ENCODE measurements around the gene MIF.
"Not testable (repeated sequence)": the region's sequence is repeated elsewhere in the genome, so short reads cannot be mapped to it uniquely, and the experiment has no call there.

Gene MIF

DNA sequence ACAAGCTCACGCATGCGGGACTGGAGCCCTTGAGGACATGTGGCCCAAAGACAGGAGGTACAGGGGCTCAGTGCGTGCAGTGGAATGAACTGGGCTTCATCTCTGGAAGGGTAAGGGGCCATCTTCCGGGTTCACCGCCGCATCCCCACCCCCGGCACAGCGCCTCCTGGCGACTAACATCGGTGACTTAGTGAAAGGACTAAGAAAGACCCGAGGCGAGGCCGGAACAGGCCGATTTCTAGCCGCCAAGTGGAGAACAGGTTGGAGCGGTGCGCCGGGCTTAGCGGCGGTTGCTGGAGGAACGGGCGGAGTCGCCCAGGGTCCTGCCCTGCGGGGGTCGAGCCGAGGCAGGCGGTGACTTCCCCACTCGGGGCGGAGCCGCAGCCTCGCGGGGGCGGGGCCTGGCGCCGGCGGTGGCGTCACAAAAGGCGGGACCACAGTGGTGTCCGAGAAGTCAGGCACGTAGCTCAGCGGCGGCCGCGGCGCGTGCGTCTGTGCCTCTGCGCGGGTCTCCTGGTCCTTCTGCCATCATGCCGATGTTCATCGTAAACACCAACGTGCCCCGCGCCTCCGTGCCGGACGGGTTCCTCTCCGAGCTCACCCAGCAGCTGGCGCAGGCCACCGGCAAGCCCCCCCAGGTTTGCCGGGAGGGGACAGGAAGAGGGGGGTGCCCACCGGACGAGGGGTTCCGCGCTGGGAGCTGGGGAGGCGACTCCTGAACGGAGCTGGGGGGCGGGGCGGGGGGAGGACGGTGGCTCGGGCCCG is at the start of gene MIF:
Gene MIF (plus strand): TSS at position 439 of the 765 bp plus-strand sequence. CDS start 92 bp downstream, at position 531.
- DNase-seq: peak; percentile 98

DNA sequence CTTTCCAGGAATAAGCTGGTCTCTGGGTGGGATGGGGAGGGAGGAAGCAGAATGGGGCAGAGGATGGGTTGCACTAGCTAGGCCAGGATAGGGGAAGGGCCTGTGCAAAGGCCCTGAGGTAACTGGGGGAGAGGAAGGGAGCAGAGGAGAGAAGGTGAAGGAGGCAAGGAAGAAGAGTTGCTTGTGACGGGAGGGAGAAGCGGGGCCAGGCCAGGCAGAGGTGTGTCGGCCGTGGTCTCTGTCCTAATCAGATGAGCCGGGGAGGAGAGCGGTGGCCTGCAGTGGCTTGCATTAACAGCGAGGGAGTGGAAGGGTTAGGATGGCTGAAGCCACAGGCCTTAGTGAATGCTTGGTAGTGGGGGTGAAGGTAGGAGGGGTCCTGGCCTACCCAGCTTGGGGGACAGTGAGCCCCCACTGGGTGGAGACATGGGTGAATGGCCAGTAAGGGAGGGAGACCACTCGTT is 49.4 kb upstream of the MIF start:
- no peak for DNase-seq

DNA sequence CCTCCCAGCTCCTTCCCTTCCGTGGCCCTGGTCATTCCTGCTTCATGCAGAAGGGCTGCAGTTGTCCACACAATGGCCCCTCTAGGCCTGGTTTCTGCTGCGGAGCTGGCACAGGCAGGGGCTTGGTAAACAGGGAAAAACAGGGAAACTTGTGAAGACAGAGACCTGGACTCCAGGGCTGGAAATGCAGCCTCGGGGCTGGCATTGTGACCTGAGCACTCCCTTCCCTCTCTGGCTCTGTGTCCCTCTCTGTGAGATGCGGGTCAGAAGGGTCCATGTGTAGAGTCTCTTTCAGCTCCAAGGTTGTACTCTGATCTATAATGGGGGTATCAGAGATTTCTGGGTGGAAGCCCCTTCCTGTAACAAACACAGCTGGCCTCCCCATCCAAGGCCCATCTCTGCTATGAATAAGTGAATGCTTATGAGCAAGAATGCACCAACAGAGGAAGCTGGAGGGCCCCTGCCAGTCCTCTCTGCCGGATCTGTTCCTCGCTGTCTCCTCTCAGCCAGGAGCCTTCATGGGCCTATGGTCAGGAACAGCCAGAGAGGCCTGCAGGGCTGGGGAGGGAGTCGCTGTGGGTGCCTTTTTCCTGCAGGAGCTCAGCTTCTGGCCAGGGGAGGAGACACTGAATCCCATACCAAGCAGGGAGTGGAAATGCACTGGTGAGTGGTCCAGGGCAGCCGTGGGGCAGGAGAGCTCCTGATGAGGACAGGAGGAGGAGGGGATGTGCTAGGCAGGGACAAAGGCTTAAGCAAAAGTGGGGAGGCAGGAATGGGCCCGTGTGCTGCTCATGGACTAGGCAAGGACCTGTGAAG is 48.7 kb upstream of the MIF start:
- no peak for DNase-seq

DNA sequence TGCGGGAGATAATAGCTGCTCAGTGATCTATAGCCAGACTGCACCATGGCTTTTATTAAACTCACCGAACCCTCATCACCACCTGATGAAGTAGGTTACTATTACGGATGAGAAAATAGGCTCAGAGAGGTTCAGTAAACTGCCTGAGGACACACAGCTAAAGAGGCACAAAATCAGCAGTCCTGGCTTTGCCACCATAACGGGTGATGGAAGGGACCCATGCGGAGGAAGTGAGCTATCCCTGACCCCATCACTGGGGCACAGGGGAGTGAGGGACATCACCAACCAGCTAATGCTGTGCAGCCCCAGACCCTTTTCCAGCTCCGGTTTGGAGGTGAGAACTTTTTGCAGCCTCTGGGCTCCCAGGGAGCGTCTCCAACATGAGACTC is 48.1 kb upstream of the MIF start:
- DNase-seq: no peak

DNA sequence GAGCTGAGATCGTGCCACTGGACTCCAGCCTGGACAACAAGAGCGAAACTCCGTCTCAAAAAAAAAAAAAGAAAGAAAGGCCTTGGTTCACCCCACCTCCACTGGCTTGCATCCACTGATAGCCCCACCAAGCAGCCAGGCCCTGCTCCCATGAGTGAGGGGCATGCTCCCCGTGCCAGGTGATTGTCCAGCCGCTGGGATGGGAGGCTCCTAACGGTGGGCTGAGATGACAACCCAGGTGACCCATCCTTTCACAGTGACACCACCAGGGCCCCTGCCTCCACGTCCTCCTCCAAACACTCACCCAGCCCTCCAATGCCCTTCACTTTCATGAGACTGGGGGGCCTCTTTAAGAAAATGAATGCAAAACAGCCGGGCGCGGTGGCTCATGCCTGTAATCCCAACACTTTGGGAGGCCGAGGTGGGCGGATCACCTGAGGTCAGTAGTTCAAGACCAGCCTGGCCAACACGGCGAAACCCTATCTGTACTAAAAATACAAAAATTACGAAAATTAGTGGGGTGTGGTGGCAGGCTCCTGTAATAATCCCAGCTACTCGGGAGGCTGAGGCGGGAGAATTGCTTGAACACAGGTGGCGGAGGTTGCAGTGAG is 46.8 kb upstream of the MIF start:
- no peak for DNase-seq

DNA sequence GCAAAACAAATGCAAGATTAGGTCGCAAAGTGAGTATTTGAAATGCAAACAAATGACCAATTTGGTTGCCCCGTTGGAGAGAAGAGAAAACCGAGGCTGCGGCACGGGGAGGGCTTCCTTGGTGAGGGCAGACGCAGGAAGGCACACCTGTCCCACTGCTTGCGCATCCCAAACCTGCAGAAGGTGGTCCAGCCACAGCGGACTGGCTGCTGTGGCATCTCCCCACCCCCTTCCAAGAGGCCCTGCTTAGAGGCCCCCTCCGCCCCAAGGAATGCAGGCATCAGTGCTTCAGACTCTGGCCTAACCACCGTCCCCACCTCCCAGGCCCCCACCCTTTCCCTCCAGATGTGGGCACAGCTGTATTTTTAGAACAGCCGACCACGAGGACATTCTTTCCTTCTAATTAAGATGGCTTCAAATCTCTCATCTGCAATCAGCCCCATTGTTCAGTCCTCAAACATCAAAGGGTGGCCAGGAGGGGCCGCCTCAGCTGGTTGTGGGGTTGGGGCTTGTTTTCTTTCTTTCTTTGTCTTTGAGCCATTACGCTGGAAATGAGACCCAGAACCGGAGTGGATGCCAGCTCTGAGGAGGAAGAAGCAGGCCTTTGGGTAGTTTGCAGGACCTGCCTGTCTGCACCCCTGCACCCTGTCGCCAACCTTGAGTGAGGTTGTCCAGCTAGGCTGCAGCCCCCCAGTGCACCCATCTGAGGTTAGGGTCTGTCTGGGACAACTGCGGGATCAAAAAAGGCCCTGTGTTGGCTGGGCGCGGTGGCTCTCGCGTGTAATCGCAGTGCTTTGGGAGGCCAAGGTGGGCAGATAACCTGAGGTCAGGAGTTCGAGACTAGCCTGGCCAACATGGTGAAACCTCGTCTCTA is 46.0 kb upstream of the MIF start:
- no peak for DNase-seq

DNA sequence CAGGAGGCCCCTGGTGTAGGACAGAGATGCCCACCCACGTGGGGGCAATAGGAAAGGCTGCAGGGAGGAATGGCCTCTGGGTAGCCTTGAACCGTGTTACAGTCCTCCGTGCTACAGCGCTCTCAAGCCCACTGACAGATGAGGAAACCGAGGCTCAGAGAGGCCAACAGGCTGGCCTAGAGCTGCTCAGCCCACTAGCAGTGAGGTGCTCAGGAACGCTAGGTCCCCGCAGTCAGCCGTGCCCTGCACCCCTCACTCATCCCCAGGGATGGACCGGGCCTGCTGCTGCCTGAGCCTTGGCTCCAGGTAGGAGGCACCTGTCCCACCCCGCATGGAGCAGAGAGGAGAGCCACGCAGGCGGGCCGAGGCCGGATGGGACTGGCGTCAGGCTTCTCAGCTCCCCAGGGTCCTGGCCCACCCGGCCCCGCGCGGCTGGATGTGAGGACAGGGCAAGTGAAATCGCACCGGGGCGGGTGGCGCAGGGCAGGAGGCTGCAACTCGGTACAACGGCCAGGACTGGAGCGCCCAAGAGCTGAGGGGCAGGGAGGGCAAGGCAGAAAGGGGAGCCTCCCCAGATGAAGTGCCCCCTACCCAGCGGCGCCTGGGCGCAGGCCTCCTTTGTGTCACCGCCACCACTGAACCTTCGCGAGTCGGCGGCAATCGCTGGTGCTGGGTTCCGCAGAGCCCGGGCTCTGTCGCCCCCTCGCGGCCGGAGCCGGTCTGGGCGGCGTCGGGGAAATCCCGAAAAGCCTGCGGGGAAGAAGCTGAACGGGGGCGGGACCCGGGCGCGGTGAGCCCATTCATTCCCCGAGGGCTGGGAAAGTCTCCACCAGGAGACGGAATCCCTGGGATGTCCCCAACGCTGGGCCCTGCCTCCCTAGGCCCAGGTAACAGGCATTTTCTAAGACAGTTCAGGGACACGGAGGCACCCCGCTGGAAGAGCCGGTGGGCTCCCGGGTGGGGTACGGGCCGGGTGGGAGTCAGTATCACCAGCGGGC is 44.9 kb upstream of the MIF start:
- DNase-seq: peak; percentile 88

DNA sequence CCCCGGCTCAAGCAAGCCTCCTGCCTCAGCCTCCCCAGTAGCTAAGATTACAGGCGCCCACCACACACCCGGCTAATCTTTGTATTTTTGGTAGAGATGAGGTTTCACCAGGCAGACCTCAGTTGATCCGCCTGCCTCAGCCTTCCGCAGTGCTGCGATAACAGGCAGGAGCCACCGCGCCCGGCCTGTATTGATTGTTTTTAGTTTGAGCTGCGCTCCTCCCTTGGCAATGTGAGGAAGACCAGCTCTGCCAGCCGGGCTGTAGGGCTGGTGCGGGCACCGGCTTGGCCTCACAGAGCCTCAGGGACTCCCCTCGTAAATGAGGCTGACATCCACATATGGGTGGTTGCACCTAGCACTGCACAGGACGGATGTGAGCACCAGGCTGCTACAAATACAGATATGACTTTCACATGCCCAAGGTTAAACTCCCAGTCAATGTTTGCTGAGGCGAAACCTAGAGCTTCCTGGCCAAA is 44.0 kb upstream of the MIF start:
- no peak for DNase-seq

DNA sequence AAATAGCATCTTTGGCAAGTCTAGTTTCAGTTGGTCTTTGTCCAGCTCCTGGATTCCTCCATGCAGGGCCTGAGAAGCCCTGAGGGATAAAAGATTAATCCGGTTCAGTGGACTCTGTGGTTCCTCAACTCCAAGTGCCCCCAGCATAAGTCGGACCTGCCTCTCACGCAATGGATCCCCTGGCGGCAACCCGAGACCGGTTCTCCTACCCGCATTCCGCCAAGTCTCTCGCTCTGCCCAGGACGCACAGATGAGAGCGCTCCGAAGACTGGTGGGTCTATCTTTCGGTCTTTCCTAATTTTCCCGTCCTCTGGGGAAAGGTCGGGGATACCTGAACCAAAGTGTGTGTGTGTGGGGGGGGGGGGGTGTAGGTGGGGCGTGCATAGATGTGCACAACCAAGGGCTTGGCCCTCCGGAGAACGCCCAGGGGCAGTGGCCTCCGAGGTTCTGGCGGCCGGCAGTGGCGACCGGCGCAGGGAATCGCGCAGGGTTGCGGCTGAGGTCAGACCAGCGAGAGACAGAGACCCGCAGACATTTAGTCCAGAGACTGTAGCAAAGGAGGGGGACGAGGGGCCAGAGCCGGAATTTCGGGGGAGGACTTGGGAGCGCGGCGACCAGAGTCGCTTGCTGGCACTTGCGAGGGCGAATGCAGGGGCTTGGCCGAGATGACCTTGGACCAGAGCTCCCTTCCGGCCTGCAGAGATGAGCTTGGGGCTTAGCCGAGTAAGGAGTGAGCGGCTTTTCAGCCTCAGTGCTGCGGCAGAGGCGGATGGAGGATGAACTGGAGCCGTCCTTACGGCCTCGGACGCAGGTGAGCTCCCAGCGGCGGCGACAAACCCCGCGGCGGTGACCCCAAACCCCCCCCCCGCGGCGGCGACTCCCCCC is 37.2 kb upstream of the MIF start:
- DNase-seq: peak; percentile 12

DNA sequence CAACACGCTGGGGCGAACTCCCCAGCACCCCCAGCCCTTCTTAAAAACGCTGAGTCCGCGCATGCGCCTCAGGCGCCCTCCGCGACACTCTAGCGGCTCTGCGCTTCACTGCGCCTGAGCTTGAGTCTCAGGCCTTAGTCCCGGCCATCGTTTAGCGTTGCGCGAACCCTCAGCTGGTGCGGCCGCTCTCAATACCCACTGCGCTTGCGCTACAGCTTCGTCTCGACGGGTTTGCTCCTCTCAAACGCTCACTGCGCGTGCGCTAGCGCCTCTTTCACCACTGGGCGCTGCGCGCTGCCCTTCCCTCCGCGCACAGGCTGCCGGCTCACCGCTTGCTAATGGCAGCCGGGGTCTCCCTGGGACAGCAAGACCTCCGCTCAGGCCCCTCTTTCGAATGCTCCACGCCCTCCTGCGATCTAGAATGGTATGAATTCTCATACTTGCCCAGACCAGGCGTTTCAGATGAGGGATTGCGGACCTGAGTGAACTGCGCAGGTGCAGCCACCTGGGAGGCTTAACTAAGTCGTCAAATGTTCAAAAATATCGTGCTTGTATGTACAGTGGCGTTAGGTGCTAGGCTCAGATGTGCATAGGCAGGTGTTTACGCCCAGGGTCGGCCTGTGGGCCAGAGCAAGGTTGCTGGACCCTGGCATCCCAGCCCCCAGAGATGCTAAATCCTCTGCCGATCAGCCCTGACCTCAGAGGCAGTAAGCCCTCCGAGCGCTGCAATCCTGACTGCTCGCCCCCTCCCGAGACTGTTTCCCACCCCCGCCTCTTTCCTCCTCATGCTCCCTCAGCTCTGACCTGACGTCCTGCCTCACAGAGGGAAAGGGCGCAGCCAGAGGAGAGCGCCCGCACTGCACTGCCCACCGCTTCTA is 36.3 kb upstream of the MIF start, which contains the start of gene SLC2A11:
Gene SLC2A11 (plus strand): TSS at position 270 of the 878 bp plus-strand sequence. CDS start 125 bp downstream, at position 395.
- peak; percentile 94 for DNase-seq

DNA sequence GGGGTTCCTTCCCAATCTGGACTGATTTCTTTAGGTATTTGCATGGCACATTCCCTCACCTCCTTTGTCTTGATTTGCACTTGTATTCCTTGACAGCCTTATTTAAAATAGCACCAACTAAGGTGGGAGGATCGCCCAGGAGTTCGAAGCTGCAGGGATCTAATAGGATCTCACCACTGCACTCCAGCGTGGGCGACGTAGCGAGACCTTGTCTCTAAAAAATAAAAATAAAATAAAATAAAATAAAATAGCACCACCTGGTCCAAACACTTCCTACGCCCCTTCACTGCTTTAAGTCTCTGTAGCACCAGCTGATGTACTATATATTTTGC is 35.7 kb upstream of the MIF start:
- no peak for DNase-seq

DNA sequence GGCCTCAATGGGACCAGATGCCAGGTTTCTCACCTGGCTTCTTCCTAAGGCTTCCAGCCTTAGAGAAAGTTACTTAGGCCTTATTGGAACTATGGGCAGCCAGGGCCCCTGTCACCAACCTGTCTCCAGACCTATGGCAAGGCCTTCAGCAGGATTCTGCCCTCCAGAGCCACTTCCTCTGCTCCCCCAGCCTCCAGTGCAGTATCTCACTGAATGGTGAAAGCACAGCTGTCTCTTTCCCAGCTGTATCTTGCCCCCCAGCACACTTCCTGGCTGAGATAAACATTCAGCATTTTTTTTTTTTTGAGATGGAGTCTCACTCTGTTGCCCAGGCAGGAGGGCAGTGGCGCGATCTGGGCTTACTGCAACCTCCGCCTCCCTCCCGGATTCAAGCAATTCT is 35.0 kb upstream of the MIF start:
- DNase-seq: no peak

DNA sequence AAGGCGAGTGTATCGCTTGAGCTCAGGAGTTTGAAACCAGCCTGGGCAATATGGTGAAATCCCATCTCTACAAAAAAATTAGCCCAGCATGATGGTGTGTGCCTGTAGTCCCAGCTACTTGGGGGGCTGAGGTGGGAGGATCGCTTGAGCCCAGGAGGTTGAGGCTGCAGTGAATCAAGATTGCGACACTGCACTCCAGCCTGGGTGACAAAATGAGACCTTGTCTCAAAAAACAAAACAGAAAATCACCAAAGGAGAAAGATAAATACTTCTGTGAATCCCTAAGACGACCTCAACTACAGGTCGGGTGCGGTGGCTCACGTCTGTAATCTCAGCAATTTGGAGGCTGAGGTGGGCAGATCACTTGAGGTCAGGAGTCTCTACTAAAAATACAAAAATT is 34.0 kb upstream of the MIF start:
- not testable (repeated sequence) for DNase-seq

DNA sequence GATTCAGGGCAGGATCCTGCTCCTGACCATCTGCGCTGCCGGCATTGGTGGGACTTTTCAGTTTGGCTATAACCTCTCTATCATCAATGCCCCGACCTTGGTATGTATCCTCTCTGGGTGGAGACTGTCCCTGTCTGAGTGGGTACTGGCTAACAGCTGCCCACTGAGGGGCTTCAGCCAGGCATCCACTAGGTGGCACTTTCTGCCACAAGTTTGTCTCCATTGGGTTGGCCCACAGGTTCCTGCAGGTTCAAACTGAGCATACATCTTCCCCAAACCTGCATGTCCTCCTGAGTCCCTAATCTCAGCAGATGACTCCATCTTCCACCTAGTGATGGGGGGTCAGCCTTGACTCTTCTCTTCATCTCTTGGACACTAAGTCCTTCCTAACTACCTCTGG is 32.1 kb upstream of the MIF start:
- DNase-seq: peak; percentile 42

DNA sequence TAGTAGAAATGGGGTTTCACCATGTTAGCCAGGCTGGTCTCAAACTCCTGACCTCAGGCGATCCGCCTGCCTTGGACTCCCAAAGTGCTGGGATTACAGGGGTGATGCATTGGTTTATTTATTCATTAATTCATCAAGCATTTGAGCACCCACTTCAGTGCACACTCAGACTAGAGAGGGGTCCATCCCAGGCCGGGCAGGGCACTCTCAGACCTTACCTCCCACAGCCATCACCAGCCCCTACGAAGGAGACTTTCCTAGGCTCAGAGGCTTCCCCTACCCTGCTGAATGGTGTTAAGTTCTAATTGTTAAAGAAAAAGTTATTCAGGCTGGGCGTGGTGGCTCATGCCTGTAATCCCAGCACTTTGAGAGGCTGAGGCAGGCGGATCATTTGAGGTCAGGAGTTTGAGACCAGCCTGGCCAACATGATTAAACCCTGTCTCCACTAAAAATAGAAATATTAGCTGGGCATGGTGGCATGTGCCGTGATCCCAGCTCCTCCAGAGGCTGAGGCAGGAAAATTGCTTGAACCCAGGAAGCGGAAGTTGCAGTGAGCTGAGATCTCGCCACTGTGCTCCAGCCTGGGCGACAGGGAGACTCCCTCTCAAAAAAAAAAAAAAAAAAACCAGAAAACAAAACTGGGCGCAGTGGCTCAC is 29.6 kb upstream of the MIF start:
- not testable (repeated sequence) for DNase-seq

DNA sequence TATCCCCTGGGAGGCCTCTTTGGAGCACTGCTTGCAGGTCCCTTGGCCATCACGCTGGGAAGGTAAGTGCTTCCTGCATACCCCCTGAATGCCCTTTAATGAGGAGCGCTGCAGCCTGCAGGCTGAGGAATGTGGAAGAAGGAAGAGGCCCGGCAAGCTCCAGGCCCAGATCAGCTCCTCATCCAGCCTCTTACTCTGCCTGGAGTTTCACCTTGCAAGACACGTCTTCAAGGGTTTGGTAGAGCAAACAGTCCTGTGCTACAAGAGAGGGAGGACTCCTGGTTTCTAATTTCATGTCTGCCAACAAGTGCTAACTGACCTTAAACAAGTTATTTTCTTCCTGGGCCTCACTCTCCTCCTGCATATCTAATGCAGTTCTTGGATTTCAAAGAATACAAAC is 25.6 kb upstream of the MIF start:
- no peak for DNase-seq

DNA sequence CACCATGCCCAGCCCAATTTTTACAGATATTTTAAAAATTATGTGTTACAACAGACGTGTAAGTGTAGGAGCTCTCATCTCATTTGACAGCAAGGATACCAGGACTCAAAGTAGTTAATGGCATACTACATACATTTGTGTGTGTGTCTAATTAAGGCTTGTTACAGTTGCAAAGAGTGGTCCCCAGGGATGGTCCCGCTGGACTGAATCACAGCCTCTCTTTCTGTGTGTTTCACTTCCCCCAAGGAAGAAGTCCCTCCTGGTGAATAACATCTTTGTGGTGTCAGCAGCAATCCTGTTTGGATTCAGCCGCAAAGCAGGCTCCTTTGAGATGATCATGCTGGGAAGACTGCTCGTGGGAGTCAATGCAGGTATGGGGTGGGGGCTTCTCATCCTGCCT is 19.3 kb upstream of the MIF start:
- DNase-seq: no peak

DNA sequence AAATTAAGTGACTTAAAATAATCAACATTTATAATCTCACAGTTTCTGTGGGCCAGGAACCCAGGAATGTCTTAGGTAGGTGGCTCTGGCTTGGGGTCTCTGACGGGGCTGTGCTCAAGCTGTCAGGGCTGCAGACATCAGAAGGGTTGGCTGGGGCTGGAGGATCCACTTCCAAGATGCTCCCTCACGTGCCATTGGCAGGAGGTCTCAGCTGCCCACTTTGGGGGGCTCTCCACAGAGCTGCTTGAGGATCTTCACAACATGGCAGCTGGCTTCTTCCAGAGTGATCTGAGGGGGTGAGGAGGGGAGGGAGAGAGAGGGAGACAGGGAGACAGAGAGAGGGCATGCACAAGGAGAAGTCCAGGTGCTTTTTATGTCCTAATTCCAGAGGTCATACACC is 18.4 kb upstream of the MIF start:
- DNase-seq: no peak

DNA sequence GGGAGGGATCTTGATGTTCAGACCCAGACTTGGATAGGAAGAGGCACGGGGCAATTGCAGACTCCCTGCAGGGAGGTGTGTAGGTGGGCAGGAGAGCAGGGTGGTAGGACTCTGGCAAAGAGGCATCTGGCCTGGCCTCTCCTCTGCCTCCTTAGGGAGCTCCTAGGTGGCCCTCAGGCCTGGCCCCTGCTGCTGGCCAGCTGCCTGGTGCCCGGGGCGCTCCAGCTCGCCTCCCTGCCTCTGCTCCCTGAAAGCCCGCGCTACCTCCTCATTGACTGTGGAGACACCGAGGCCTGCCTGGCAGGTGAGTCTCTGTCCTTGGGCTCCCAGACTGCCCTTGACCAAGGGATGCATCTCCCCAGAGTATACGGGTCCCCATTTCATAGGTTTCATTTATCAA is 16.6 kb upstream of the MIF start:
- no peak for DNase-seq
